22Rv1 (cell line): ENCODE measurements around the gene CD1D.

Source experiments
- ZFX ChIP-seq: fragments of 450-650 bp; IDR thresholded peaks from 2 replicates; pipeline ENCODE4 v1.6.1; 2017; ENCODE audit warnings: antibody characterized with exemption, borderline replicate concordance
- TF ChIP-seq, protein P1 (sequence below): fragments of 450-650 bp; IDR thresholded peaks from 2 replicates; pipeline ENCODE4 v1.5.1; 2017; ENCODE audit warnings: mild to moderate bottlenecking

- TF ChIP-seq, protein P1, sequence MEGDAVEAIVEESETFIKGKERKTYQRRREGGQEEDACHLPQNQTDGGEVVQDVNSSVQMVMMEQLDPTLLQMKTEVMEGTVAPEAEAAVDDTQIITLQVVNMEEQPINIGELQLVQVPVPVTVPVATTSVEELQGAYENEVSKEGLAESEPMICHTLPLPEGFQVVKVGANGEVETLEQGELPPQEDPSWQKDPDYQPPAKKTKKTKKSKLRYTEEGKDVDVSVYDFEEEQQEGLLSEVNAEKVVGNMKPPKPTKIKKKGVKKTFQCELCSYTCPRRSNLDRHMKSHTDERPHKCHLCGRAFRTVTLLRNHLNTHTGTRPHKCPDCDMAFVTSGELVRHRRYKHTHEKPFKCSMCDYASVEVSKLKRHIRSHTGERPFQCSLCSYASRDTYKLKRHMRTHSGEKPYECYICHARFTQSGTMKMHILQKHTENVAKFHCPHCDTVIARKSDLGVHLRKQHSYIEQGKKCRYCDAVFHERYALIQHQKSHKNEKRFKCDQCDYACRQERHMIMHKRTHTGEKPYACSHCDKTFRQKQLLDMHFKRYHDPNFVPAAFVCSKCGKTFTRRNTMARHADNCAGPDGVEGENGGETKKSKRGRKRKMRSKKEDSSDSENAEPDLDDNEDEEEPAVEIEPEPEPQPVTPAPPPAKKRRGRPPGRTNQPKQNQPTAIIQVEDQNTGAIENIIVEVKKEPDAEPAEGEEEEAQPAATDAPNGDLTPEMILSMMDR: no peak
- no peak for TF ChIP-seq ZFX
Observed at GRCh38 chr1:158199849-158200248, 19.2 kb downstream of the CD1D start.
